HS-5 (cell line): ENCODE data around the gene ARFIP1.
"Not testable (repeated sequence)": the region's sequence is repeated elsewhere in the genome, so short reads cannot be mapped to it uniquely, and the experiment has no call there.

Experiments
- DNase-seq: peaks from one replicate; pipeline ENCODE4 v3.0.0-alpha.2; 2012; ENCODE audit warnings: low read depth

The ARFIP1 gene

DNA sequence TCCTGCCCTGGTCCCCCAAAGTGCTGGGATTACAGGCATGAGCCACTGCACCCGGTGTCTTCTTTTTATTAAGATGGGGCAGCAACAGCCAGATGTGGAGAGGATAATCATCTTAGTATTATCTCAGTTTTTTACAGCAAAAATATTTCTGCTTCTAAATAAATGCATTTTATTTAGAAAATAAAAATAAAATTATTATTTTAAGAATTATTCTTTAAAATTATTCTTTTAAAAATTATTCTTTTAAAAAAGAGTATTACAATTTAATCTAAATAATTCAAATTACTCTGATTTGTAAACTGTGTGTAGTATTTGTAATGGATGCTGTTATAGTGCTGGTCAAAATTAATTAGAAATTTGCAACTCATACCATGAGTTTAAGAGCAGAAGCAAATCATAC is 67.6 kb downstream of the ARFIP1 start:
- DNase-seq = no peak

DNA sequence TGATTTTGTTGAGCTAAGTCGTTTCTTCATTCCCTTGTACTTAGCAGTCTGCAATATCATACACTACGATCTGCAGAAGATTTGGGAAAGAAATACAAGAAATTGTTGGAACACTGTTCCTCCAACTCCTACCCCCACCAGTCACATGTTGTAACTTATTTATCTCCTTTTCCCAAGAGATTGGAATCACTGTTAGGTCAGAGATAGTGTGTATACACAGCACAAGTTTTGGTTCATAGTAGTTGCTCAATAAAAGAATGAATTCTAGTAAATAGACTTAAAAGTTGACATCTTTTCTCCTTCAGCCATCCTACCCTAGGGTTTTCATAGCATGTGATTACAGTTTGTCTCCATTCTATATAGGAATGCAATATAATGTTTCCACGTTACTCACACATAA is 68.8 kb downstream of the ARFIP1 start:
- no peak for DNase-seq

- DNase-seq = no peak
These were observed 69.6 kb downstream of the ARFIP1 start for GRCh38 chr4:152849350-152849749.

DNA sequence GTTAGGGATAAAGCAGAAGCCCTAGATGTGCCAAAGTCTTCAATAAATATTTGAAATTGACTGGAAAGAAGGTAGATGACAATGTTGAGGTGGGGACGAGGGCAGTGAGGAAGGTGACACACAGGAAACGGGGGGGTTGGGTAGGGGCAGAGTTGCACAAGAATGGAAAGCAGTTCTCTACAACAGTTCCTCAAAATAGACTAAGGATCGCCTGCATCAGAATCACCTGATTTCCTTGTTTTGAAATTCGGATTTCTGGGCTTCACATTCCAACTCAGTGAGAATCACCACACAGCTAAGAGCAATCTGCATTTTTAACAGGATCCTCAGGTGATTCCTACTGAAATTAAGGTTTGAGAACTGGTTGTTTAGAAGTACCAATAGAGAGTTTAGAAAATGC is 70.6 kb downstream of the ARFIP1 start:
- peak; percentile 15 for DNase-seq

- DNase-seq = no peak
These were observed 71.5 kb downstream of the ARFIP1 start for GRCh38 chr4:152851226-152851625.

GRCh38 chr4:152853293-152853692 is 73.5 kb downstream of the ARFIP1 start:
- DNase-seq = no peak

DNA sequence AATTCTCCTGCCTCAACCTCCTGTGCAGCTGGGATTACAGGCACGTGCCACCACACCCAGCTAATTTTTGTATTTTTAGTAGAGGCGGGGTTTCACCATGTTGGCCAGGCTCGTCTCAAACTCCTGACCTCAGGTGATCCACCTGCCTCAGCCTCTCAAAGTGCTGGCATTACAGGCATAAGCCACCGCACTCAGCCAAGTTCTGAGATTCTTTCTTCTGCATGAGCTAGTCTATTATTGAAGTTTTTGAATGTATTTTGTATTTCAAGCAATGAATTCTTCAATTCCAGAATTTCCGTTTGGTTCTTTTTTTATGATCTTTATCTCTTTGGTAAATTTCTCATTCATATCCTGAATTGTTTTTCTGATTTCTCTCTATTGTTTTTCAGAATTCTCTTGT is 74.3 kb downstream of the ARFIP1 start:
- DNase-seq = not testable (repeated sequence)

- DNase-seq = no peak
These were observed 77.2 kb downstream of the ARFIP1 start for GRCh38 chr4:152856960-152857359.

- DNase-seq = no peak
These were observed 79.2 kb downstream of the ARFIP1 start for GRCh38 chr4:152858934-152859333.

DNA sequence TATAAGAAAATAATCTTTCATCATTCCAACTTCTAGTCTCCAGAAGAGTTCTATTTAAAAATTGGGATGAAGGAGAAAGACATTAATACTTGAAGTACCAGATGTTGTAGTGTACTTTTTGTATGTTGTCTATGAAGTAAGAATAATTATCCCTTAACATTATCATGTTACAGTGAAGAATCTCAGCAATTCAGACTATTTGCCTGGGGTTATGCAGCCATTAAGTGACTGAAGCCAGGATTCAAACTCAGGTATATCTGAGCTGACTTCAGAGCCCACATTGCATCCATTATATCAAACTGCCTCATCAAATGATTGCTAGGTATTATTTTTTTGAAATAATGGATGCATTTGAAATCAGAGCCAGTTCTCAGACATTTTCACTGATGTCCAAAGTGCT is 80.3 kb downstream of the ARFIP1 start:
- no peak for DNase-seq

DNA sequence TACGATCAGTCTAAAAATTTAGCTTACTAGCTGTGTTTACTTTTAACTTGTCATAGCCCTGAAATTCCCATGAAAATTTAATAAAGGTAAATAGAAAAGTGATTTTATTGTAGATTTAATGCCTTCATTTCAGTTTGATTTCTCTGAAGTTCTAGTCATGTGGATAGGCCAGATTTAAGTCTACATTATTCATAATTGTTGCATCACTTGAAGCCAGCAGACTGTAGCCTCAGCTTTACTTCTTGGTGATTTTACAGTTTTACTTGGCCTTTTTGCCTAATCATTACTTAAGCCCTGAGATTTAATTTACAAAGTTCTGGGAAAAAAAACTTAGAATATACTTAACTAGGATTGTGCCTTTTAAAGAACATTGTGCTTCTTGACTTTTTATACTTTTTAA is 82.9 kb downstream of the ARFIP1 start:
- no peak for DNase-seq

GRCh38 chr4:152864361-152864760 is 84.6 kb downstream of the ARFIP1 start:
- DNase-seq = no peak

DNA sequence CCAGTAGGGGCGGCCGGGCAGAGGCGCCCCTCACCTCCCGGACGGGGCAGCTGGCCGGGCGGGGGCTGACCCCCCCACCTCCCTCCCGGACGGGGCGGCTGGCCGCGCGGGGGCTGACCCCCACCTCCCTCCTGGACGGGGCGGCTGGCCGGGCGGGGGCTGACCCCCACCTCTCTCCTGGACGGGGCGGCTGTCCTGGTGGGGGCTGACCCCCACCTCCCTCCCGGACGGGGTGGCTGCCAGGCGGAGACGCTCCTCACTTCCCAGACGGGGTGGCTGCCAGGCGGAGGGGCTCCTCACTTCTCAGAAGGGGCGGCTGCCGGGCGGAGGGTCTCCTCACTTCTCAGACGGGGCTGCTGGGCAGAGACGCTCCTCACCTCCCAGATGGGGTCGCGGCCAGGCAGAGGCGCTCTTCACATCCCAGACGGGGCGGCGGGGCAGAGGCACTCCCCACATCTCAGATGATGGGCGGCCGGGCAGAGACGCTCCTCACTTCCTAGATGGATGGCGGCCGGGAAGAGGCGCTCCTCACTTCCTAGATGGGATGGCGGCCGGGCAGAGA is 86.8 kb downstream of the ARFIP1 start:
- DNase-seq = not testable (repeated sequence)

DNA sequence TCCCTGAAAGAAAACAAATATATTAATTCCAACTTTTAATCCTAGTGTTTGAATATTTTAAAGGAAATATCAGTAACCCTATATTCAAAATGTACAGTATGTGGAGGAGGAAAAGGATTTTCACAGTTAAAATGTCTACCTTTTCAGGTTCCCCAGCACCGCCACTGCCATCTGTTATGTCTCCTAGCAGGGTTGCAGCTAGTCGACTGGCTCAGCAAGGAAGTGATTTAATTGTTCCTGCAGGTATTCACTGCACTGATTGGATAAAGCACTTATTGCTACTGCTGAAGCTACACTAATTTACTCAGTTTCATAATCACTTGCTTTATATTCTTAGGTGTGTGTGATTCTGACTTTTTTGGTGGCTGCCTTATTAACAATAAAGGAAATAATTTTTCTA is 90.9 kb downstream of the ARFIP1 start:
- no peak for DNase-seq

- no peak for DNase-seq
These were observed 95.5 kb downstream of the ARFIP1 start for GRCh38 chr4:152875261-152875660.

- no peak for DNase-seq
These were observed 98.1 kb downstream of the ARFIP1 start for GRCh38 chr4:152877868-152878267.

GRCh38 chr4:152880263-152880662 is 100.5 kb downstream of the ARFIP1 start:
- no peak for DNase-seq

- no peak for DNase-seq
These were observed 102.2 kb downstream of the ARFIP1 start for GRCh38 chr4:152881974-152882373.

GRCh38 chr4:152885185-152885584 is 105.4 kb downstream of the ARFIP1 start:
- DNase-seq = no peak

- no peak for DNase-seq
These were observed 106.4 kb downstream of the ARFIP1 start for GRCh38 chr4:152886201-152886600.

- DNase-seq = no peak
These were observed 108.2 kb downstream of the ARFIP1 start for GRCh38 chr4:152887981-152888380.

- no peak for DNase-seq
These were observed 113.2 kb downstream of the ARFIP1 start for GRCh38 chr4:152892974-152893373.

GRCh38 chr4:152894673-152895072 is 114.9 kb downstream of the ARFIP1 start:
- DNase-seq = peak; percentile 31

DNA sequence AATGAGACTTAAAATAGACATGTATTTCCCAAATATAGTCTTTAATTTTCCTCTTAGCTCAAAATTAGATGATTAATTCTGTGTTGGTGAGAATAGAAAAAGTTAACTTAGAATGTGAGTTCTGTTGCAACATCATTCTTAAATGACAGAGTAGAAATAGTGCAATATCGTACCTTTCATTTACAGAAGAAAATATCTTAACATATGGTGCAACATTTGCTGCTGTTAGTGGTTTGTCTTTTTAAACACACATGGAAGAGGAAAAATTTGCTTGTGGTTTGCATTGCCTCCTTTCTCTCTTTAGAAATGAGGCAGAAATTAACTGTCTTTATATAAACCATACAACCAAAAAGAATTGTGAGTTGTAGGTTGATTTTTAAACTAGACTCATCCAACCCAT is 117.1 kb downstream of the ARFIP1 start:
- DNase-seq = no peak

DNA sequence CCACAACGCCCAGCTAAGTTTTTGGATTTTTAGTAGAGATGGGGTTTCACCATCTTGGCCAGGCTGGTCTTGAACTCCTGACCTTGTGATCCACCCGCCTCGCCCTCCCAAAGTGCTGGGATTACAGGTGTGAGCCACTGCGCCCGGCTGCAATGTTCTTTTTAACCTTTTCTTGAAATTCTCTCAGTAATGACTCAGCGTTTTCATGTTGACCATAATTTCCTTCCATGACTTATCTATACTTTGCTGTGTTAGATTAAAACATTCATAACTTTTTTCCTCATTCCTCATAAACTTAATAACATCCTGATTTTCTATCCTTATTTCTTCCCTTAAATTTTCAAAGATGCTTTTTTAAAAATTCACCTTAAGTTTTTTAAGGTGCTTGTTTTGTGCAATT is 118.4 kb downstream of the ARFIP1 start:
- DNase-seq = not testable (repeated sequence)
